Glomerular visceral epithelial cell (primary cell): ENCODE results near the gene ATP1B4.

Source experiments
- DNase-seq: peaks from one replicate; pipeline ENCODE4 v3.0.0-alpha.2; 2016; ENCODE audit errors: extremely low spot score

The ATP1B4 gene

DNA sequence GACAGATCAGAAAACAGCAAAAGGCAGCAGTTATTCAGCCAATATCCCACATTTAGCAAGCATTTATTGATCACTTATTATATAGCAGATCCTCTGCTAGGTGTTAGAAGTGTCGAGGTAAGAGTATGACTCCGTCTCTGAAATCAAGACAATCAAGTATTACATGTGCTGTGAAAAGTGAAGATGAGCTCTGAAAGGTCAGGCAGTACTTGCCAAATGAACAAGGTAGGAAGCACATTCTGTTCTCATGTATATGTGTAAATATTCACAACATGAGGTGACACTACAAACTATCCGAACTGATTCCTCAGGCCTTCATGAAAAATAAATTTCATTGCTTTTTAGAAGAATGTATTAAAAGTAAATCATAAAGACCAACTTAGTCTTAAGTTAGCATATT, 15.3 kb downstream of the ATP1B4 start:
- no peak for DNase-seq

GRCh38 chrX:120377715-120378114, 15.8 kb downstream of the ATP1B4 start:
- no peak for DNase-seq

- no peak for DNase-seq
Observed at GRCh38 chrX:120378570-120378969, 16.7 kb downstream of the ATP1B4 start.

GRCh38 chrX:120379937-120380681, 18.2 kb downstream of the ATP1B4 start:
- no peak for DNase-seq

- DNase-seq: peak; percentile 28
Observed at GRCh38 chrX:120380699-120381098, 18.8 kb downstream of the ATP1B4 start.

DNA sequence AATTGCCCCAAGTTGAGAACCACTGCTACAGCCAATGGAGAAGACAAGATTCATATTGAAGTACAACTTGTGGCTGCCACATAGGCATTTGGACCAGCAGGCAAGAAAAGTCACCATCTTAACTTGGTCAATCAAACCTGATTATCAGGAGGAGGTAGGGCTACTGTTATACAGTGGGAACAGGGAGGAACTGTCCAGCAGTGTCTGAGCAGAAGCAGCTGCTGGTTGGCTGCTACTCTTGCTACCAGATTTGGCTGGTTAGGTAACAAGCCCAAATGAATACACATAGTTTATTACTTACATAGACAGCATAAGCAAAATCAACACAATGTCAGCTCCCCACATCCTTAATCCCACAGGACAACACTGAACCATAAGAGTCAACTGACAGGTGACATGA, 39.4 kb downstream of the ATP1B4 start:
- DNase-seq: no peak

- DNase-seq: no peak
Observed at GRCh38 chrX:120402369-120402768, 40.5 kb downstream of the ATP1B4 start.

GRCh38 chrX:120406638-120407037, 44.7 kb downstream of the ATP1B4 start:
- no peak for DNase-seq

GRCh38 chrX:120408168-120408567, 46.3 kb downstream of the ATP1B4 start:
- no peak for DNase-seq

DNA sequence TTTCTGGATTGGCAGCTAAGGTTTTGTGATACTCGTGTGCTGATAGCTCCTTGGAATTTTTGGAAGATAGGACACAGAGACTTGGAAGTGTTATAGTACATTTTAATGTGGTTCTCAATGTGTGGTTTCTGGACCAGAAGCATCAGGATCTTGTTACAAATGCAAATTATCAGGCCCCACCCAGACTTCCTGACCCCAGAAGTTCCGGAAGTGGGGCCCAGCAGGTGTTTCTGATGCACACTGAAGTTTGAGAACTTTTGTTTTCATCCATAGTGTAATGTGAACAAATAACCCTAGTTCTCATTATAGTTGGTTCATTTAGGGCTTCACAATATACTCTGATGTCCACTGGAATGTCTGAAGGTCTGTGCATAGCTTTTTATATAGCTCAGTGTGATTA, 57.6 kb downstream of the ATP1B4 start:
- no peak for DNase-seq

GRCh38 chrX:120426599-120426998, 64.7 kb downstream of the ATP1B4 start:
- DNase-seq: no peak

- DNase-seq: no peak
Observed at GRCh38 chrX:120428309-120428708, 66.4 kb downstream of the ATP1B4 start.

GRCh38 chrX:120429776-120430540, 68.1 kb downstream of the ATP1B4 start:
- no peak for DNase-seq
